PC-3 (cell line): ENCODE data around the gene CENPB. TPM values are rescaled to one million over a fixed set of nuclear protein-coding genes. Genes with fewer than 3 reads are reported as not detected.
"Not testable (repeated sequence)": the region's sequence is repeated elsewhere in the genome, so short reads cannot be mapped to it uniquely, and the experiment has no call there.

Experiments used
- ATAC-seq: fragments of 200-7000 bp; cut with Tn5 transposase; 2 replicates; pipeline ENCODE4 v1.9.1; 2020; ENCODE audit warnings: mild to moderate bottlenecking, moderate library complexity
- BruUV-seq: library from RNA; stranded (reverse); fragments of 400-500 nt; replicated peaks from 2 replicates; lab custom pipeline; 2021; lab: Mats Ljungman, UMichigan
- CTCF ChIA-PET: fragments of 300-600 bp; sonication (Branson Sonifier 250); formaldehyde crosslinking; loops from one replicate; lab custom pipeline; 2022; ENCODE audit warnings: antibody characterized with exemption; lab: Charles Lee
- POLR2A ChIA-PET: fragments of 300-600 bp; sonication (Branson Sonifier 250); formaldehyde crosslinking; loops from one replicate; lab custom pipeline; 2022; ENCODE audit warnings: antibody characterized with exemption; ENCODE audit not compliant: unreplicated experiment; lab: Charles Lee
- DNase-seq: peaks from one replicate; pipeline ENCODE4 v3.0.0-alpha.2; 2015
- H2AFZ ChIP-seq: fragments of 300-600 bp; sonication (generic); 2 replicates; pipeline ENCODE4 v1.6.0; 2016; ENCODE audit warnings: antibody characterized with exemption, low read length
- H3F3A ChIP-seq: fragments of 300-600 bp; sonication (generic); one replicate; pipeline ENCODE4 v1.6.0; 2017; ENCODE audit warnings: antibody characterized with exemption, low read length, control low read depth, mild to moderate bottlenecking; ENCODE audit not compliant: unreplicated experiment
- H3K27ac ChIP-seq: fragments of 300-600 bp; sonication (generic); 2 replicates; pipeline ENCODE4 v1.5.1; 2016; ENCODE audit warnings: mild to moderate bottlenecking, low read length
- H3K27me3 ChIP-seq: fragments of 300-600 bp; sonication (generic); 2 replicates; pipeline ENCODE4 v1.6.1; 2016; ENCODE audit warnings: low read length, mixed read lengths
- H3K36me3 ChIP-seq: fragments of 300-600 bp; sonication (generic); 2 replicates; pipeline ENCODE4 v1.6.1; 2016; ENCODE audit warnings: low read depth, mixed run types, low read length, mixed read lengths
- H3K4me1 ChIP-seq: fragments of 300-600 bp; sonication (generic); 2 replicates; pipeline ENCODE4 v1.5.1; 2016; ENCODE audit warnings: low read length; ENCODE audit not compliant: insufficient read depth
- H3K4me2 ChIP-seq: fragments of 300-600 bp; sonication (generic); 2 replicates; pipeline ENCODE4 v1.6.0; 2016; ENCODE audit warnings: low read length
- H3K4me3 ChIP-seq: fragments of 300-600 bp; sonication (generic); 2 replicates; pipeline ENCODE4 v1.5.1; 2016; ENCODE audit warnings: mild to moderate bottlenecking, low read length, mixed read lengths
- H3K79me2 ChIP-seq: fragments of 300-600 bp; sonication (generic); 2 replicates; pipeline ENCODE4 v1.6.1; 2017; ENCODE audit warnings: low read length, mixed read lengths
- H3K9ac ChIP-seq: fragments of 300-600 bp; sonication (generic); 2 replicates; pipeline ENCODE4 v1.6.0; 2016; ENCODE audit warnings: mild to moderate bottlenecking, low read length
- H3K9me2 ChIP-seq: fragments of 300-600 bp; sonication (generic); replicated peaks from 2 replicates; pipeline ENCODE4 v1.6.1; 2016; ENCODE audit warnings: mixed run types, low read length, mixed read lengths
- H3K9me3 ChIP-seq: fragments of 300-600 bp; sonication (generic); 2 replicates; pipeline ENCODE4 v1.6.1; 2016; ENCODE audit warnings: low read length, mixed read lengths
- H4K20me1 ChIP-seq: fragments of 300-600 bp; sonication (generic); 2 replicates; pipeline ENCODE4 v1.6.1; 2016; ENCODE audit warnings: low read length, mixed read lengths
- EZH2 ChIP-seq: fragments of 300-600 bp; sonication (generic); IDR thresholded peaks from one replicate; pipeline ENCODE4 v1.6.1; 2017; ENCODE audit warnings: antibody characterized with exemption, mild to moderate bottlenecking, low read length; ENCODE audit not compliant: unreplicated experiment
- EZH2phosphoT487 ChIP-seq: fragments of 300-600 bp; sonication (generic); IDR thresholded peaks from 2 replicates; pipeline ENCODE4 v1.6.1; 2018; ENCODE audit warnings: mild to moderate bottlenecking, antibody characterized with exemption, low read length, borderline replicate concordance
- intact Hi-C: fragments of 100-400 bp; cut with micrococcal nuclease; formaldehyde crosslinking; loops from 2 replicates; pipeline ENCODE4 v1.9.0; 2023
- total RNA-seq: library from RNA; depleted of rRNA; stranded (reverse); fragments of >200 nt; gene quantifications from 2 replicates; pipeline ENCODE4 v1.2.3, GENCODE V29; 2014
- TF ChIP-seq, protein P1 (sequence below): fragments of 300-600 bp; sonication (generic); conservative IDR thresholded peaks from 2 replicates; pipeline ENCODE4 v1.5.1; 2017; ENCODE audit warnings: antibody characterized with exemption, low read depth, mild to moderate bottlenecking, low read length

CENPB gene
- total RNA-seq, 1 experiment from 2014 or later: 213 TPM

DNA sequence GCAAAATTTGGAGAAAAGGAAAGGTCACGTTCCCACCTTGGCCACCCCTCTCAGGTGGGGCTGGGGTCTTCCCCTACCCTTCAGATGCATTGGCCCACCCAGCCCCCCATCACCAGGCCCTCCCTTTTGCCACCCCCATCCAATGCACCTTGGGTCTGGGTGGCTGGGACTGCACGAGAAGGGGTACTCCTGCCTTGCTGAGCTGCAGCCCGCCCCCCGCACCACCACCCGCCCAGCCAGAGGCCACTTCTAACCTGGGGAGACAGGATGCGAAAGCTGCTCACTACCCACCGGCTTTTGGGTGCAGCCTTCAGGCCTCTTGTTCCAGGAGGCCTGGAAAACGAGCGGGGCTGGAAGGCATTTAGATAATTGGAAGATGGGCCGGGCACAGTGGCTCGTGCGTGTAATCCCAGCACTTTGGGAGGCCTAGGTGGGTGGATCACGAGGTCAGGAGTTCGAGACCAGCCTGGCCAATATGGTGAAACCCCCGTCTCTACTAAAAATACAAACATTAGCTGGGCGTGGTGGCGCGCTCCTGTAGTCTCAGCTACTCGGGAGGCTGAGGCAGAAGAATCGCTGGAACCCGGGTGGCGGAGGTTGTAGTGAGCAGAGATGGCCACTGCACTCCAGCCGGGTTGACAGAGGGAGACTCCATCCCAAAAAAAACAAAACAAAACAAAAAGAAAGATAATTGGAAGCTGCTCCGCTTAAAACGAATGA lies 8.3 kb upstream of the CENPB start:
- H3K9ac ChIP-seq: peak overlapping the region; percentile 95
- no peak overlapping the region; the same call in 1 of the 2 replicates for H2AFZ ChIP-seq
- CTCF ChIA-PET: no interaction called here

DNA sequence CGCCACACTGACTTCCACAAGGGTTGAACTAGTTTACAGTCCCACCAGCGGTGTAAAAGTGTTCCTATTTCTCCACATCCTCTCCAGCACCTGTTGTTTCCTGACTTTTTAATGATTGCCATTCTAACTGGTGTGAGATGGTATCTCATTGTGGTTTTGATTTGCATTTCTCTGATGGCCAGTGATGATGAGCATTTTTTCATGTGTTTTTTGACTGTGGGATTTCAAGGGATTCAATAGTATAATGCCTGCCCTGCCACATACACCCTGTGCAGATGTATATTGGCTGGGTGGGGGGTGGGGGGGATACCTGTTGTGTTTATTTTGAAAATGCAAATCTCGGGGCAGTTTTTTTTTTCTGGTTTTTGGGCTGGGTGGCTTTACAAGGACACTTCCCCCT lies 7.6 kb upstream of the CENPB start:
- CTCF ChIA-PET, H3K9ac ChIP-seq, H3K27ac ChIP-seq, H3K4me3 ChIP-seq, intact Hi-C loops, DNase-seq, BruUV-seq, H3K4me2 ChIP-seq, H3F3A ChIP-seq, H4K20me1 ChIP-seq, H3K9me2 ChIP-seq, H2AFZ ChIP-seq, H3K27me3 ChIP-seq, ATAC-seq, POLR2A ChIA-PET, H3K9me3 ChIP-seq: not testable (repeated sequence)
- Histone ChIP-seq H3K4me1 (peaks cover 26% of the 10 kb centered on the region), H3K36me3 (peaks cover 13% of the 10 kb centered on the region), H3K79me2 (peaks cover 38% of the 10 kb centered on the region)

More for the DNA sequence above, 8.3 kb upstream of the CENPB start:
- no TSS peak for BruUV-seq
- peaks cover 26% of the 10 kb centered on the region for H3K4me1 ChIP-seq
- TF ChIP-seq, protein P1, sequence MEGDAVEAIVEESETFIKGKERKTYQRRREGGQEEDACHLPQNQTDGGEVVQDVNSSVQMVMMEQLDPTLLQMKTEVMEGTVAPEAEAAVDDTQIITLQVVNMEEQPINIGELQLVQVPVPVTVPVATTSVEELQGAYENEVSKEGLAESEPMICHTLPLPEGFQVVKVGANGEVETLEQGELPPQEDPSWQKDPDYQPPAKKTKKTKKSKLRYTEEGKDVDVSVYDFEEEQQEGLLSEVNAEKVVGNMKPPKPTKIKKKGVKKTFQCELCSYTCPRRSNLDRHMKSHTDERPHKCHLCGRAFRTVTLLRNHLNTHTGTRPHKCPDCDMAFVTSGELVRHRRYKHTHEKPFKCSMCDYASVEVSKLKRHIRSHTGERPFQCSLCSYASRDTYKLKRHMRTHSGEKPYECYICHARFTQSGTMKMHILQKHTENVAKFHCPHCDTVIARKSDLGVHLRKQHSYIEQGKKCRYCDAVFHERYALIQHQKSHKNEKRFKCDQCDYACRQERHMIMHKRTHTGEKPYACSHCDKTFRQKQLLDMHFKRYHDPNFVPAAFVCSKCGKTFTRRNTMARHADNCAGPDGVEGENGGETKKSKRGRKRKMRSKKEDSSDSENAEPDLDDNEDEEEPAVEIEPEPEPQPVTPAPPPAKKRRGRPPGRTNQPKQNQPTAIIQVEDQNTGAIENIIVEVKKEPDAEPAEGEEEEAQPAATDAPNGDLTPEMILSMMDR: no peak
- TF ChIP-seq EZH2phosphoT487 (no peak), EZH2 (no peak)
- no peaks in the 10 kb centered on the region for H3K9me2 ChIP-seq
- H3F3A ChIP-seq: no peaks in the 10 kb centered on the region
- H3K4me3 ChIP-seq: peak overlapping the region; percentile 99
- H3K9me3 ChIP-seq: no peaks in the 10 kb centered on the region
- ATAC-seq (no peak), DNase-seq (no peak)
- no peaks in the 10 kb centered on the region for H3K27me3 ChIP-seq
- H3K79me2 ChIP-seq: peaks cover 45% of the 10 kb centered on the region
- intact Hi-C loops: no loop called here
- peaks cover 20% of the 10 kb centered on the region for H3K36me3 ChIP-seq
- no peaks in the 10 kb centered on the region for H4K20me1 ChIP-seq
- POLR2A ChIA-PET: interaction anchor here (0.6 kb wide), 1 partner anchor 118 kb away, joined by 3 read pairs; no protein-coding TSS in a partner anchor
- peak overlapping the region; percentile 78 for H3K4me2 ChIP-seq
- peak overlapping the region; percentile 79 for H3K27ac ChIP-seq

DNA sequence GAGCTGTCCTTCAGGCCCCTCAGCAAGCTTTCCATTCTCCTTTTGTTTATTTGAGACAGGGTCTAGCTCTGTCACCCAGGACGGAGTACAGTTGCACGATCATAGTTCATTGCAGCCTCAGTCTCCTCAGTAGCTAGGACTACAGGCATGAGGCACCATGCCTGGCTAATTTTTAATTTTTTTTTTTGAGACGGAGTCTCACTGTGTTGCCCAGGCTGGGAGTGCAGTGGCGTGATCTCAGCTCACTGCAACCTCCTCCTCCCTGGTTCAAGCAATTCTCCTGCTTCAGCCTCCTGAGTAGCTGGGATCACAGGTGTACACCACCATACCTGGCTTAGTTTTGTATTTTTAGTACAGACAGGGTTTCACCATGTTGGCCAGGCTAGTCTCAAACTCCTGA lies 2.7 kb upstream of the CENPB start:
- H3K27ac ChIP-seq, H3K9me2 ChIP-seq, ATAC-seq, H3K4me2 ChIP-seq, H2AFZ ChIP-seq, H3K9me3 ChIP-seq, H3F3A ChIP-seq, BruUV-seq, intact Hi-C loops, CTCF ChIA-PET, H3K9ac ChIP-seq, POLR2A ChIA-PET, H3K27me3 ChIP-seq, DNase-seq, H3K4me3 ChIP-seq, H3K36me3 ChIP-seq: not testable (repeated sequence)
- Histone ChIP-seq H3K79me2 (peaks cover 29% of the 10 kb centered on the region), H4K20me1 (peaks cover 15% of the 10 kb centered on the region), H3K4me1 (peaks cover 23% of the 10 kb centered on the region)
